COLO668 (cell line): ENCODE measurements around the gene CTSK.
"Not testable (repeated sequence)": the region's sequence is repeated elsewhere in the genome, so short reads cannot be mapped to it uniquely, and the experiment has no call there.

Source experiments
- DNase-seq: peaks from one replicate; lab custom pipeline; 2025; ENCODE audit not compliant: unreplicated experiment; lab: John Stamatoyannopoulos, UW

CTSK gene

DNA sequence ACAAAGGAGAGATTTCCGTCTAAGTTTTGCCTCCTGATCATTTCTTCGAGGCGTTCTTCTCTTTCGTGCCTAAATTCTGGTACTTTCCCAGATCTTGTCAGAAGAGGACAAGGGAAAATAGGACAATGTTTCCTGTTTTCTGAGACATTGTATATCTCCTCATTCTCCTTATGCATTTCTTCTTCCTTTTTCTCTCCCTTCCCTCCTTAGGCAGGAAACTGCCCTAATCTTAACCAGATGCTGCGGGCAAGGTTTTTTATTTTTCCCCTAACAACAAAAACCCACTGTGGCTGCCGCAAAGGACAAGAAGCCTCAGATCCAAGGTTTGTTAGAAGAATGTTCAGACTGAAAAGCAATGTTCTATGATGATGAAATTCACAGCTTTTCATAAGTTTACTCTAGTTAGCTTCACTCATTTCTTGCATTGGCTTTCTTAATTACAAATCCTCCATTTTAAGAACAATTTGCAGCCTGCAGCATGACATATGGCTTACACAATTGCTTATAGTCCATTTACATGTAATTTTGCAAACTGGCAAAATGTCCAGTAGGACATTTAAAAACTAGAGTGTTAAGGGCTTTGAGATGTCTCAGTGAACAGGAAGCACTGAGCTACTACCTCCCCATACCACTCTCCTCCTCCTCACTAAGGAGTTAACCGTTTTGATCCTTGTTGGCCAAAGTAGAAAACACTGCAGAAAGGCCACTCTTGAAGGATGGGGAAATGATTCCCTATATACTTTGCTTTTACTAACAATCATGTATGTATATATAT, 624 bp downstream of the CTSK start:
- DNase-seq, result no peak

DNA sequence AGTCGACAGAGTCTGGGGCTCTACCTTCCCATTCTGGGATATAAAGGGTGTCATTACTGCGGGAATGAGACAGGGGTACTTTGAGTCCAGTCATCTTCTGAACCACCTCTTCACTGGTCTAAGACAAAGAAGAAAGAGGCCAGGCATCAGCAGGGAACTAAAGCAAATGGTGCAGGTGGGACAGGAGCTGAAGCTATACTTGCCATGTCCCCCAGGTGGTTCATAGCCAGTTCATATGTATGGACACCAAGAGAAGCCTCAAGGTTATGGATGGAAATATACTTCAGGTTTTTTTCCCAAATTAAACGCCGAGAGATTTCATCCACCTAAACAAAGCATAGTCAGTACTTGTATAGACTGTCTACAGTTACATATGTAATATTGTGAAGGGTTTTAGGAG, 2.2 kb downstream of the CTSK start:
- no peak for DNase-seq

DNA sequence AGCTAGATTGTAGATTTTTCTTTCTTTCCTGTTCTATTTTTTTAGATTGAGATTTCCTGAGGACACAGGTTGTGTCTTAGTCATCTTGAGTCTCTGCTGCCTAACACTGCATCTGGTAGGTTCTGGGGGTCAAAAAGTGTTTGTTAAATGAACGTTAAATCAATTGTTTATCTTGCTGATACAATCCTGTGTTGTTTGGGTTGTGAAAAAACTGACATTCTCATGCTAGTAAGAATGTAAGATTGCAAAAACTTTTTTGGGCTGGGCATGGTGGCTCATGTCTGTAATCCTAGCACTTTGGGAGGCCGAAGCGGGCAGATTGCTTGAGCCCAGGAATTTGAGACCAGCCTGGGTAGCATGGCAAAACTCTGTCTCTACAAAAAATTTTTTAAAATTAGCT, 3.4 kb downstream of the CTSK start:
- DNase-seq, result no peak

DNA sequence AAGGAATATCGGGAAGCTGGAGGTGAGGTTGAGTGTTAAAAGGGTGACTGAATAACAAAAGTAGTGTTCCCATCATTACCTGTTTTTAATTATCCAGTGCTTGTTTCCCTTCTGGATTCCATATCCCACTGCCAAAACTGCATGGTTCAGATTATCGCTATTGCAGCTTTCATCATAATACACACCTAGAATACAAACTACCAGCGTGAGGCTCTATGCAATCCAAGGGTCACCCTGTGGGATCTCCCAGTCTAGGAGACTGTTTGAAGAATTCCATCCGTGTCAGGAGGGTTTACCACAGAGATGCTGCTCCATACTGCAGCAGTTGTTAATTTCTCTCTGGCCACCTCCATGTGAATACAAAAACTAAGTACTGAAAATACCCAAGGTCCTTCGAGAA, 9.0 kb downstream of the CTSK start:
- no peak for DNase-seq

DNA sequence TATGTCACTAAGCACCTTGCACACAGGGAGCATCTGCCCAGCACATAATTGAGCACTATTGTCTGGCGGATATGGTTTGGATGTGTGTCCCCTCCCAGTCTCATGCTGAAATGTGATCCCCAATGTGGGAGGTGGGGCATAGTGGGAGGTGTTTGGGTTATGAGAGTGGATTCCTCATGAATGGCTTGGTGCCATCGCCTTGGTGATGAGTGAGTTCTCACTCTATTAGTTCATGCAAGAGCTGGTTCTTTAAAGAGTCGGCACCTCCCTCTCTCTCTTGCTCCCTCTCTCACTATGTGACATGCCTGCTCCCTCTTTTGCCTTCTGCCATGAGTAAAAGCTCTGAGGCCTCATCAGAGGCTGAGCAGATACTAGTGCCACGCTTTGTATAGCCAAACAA, 9.5 kb downstream of the CTSK start:
- peak; percentile 49 for DNase-seq

GRCh38 chr1:150796374-150796773, 11.7 kb downstream of the CTSK start:
- DNase-seq, result no peak

- DNase-seq, result not testable (repeated sequence)
These were observed 14.3 kb downstream of the CTSK start for GRCh38 chr1:150793778-150794177.

- DNase-seq, result no peak
These were observed 14.8 kb downstream of the CTSK start for GRCh38 chr1:150793221-150793620.

GRCh38 chr1:150791585-150791984, 16.5 kb downstream of the CTSK start:
- DNase-seq, result no peak

GRCh38 chr1:150789396-150789795, 18.7 kb downstream of the CTSK start:
- DNase-seq, result no peak

GRCh38 chr1:150788946-150789345, 19.1 kb downstream of the CTSK start:
- DNase-seq, result no peak

DNA sequence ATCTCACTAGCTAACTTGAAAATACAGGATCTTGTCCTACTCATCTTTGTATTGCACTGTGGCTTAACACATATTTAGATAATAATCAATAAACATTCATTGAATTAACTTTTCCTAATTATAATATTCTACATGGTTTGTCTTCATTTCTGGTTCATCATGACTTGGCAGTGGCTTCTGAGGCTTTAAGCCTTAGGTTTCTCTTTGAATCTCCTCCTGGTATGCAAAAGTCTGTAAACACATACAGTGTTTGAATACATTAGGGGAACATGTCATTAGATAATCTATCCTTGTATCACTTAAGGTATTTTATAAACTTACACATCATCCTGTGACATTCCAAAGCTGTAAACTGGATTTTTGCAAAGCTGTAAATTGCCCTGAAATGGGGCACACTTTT, 20.6 kb downstream of the CTSK start:
- DNase-seq, result no peak

- no peak for DNase-seq
These were observed 27.6 kb downstream of the CTSK start for GRCh38 chr1:150780510-150780909.

DNA sequence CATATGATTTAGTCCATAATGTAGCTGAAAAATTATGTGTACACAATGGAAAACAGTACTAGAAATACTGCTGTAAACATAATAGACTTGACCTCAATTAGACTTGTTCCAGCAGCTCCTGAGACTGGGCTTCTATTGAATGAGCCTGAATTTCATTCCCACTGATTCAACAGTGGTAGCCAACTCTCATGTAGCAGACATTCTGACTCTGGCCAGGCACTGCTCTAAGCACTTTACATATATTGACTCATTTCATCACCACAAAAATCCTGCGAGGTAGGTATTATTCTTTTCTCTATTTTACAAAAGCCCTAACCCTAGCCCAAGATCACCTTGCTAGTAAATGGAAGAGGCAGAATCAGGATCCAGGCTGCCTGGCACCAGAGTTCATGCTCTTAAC, 29.7 kb downstream of the CTSK start:
- DNase-seq, result no peak

GRCh38 chr1:150777544-150777943, 30.5 kb downstream of the CTSK start:
- DNase-seq, result no peak

- not testable (repeated sequence) for DNase-seq
These were observed 32.0 kb downstream of the CTSK start for GRCh38 chr1:150775931-150776505.

DNA sequence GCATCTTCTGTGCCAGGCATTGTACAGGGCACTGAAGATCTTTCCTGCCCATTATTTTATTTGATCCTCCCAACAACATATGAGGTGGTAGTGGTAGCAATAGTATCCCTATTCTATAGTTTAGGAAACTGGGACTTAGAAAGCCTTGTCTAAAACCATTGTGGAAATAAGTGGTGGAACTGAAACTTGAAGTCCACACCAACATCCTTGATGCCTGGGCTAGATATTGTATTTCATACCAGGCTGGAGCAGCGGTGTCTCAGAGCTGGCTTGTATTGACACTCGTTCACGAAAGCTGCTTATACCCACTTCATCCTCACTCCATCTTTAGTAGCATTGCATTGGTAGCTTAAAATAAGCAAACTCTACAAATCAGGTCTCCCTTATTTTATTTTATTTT, 32.8 kb downstream of the CTSK start:
- no peak for DNase-seq

DNA sequence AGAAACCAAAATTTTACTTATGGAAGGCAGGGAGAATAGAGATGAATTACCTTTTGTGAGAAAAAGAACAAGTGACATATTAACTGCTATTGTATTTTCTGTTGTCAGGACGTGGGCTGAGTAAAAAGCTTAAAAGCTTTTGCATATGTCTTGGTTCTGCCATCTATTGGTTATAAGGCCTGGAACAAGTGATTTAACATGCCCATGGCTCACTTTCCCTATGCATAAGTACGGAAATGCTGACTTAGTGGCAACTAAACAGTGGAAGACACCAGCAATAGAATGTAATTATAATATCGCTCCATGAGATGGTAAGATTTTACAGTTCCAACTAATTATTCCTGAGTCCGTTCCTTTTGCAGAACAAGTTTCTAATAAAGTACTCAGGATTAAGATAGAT, 35.7 kb downstream of the CTSK start:
- no peak for DNase-seq

DNA sequence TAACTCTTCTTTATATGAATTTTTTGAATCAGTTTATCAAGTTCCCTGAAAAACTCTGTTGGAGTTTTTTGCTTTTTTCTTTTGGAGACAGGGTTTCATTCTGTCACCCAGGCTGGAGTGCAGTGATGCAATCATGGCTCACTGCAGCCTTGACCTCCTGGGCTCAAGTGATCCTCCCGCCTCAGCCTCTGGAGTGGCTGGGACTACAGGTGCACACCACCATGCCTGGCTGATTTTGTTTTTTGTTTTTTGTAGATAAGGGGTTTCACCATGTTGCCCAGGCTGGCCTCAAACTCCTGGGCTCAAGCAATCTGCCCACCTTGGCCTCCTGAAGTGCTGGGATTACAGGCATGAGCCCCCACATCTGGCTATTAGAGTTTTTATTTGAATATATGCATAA, 40.4 kb downstream of the CTSK start:
- not testable (repeated sequence) for DNase-seq

DNA sequence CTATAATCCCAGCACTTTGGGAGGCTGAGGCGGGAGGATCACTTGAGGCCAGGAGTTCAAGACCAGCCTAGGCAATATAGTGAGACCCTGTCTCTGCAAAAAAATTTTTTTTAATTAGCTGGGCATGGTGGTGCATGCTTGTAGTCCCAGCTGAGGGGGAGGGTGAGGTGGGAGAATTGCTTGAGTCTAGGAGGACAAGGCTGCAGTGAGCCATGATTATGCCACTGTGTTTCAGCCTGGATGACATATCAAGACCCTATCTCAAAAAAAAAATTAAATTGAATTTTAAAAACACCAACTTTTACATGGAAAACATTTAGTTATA, 42.1 kb downstream of the CTSK start:
- DNase-seq, result not testable (repeated sequence)

GRCh38 chr1:150765296-150765976, 42.6 kb downstream of the CTSK start, which contains the start of gene CTSS:
TSS of gene CTSS (minus strand) at chr1:150765778. CDS start at chr1:150764763, 1,015 bp downstream.
- DNase-seq, result no peak

- DNase-seq, result no peak
These were observed 43.4 kb downstream of the CTSK start for GRCh38 chr1:150764617-150765101.
